Pancreas (tissue), 10 donors: Measurements from ENCODE around the gene SETD4. TPM values are rescaled to one million over a fixed set of nuclear protein-coding genes. Genes with fewer than 3 reads are reported as not detected.
"Not testable (repeated sequence)": the region's sequence is repeated elsewhere in the genome, so short reads cannot be mapped to it uniquely, and the experiment has no call there.

Experiments used
- ATAC-seq, 4 donors: fragments of 200-7000 bp; cut with Tn5 transposase; one replicate each; pipeline versions ENCODE4 v1.8.0 to v1.9.1; 2020; ENCODE audit warnings: mild to moderate bottlenecking in 4 of 4, moderate library complexity in 4 of 4
- DNase-seq, 6 donors: peaks; one replicate each; pipeline ENCODE4 v3.0.0-alpha.2; 2020
- FAIRE-seq: peaks from 2 replicates; lab custom pipeline; 2012; peaks lifted over from hg19 to GRCh38; lab: Jason Lieb, UNC
- H3K27ac ChIP-seq, 4 donors: fragments of 200-600 bp; sonication (generic); 1 replicate in 3 of 4; 2 replicates in 1 of 4; pipeline versions ENCODE4 v1.5.0 to v1.8.0; 2020
- H3K27me3 ChIP-seq, 4 donors: fragments of 200-600 bp; one replicate each; pipeline ENCODE4 v1.8.0; 2021
- H3K36me3 ChIP-seq, 3 donors: fragments of 200-600 bp; sonication (generic) in 1 of 3; one replicate each; pipeline versions ENCODE4 v1.5.0 to v1.8.0; 2020 to 2021
- H3K4me1 ChIP-seq, 3 donors: fragments of 200-600 bp; one replicate each; pipeline ENCODE4 v1.8.0; 2021
- H3K4me3 ChIP-seq, 4 donors: fragments of 200-600 bp; sonication (generic) in 2 of 4; one replicate each; pipeline versions ENCODE4 v1.5.0 to v1.8.0; 2020 to 2021
- H3K9me3 ChIP-seq, 4 donors: fragments of 200-600 bp; one replicate each; pipeline ENCODE4 v1.8.0; 2021
- WGBS, 2 donors: extraction: QIAGEN DNeasy Blood & Tissue Kit; methylation state at CpG; one replicate each; pipeline ENCODE4 v1.1.7; 2013; 5-methylcytosine and 5-hydroxymethylcytosine counted together
- intact Hi-C, 3 donors: fragments of 100-400 bp; cut with DNase I; formaldehyde crosslinking; loops; one replicate each; pipeline versions ENCODE4 v1.11.1 to v1.14.2; 2022
- polyA plus RNA-seq, 2 donors: library from polyadenylated mRNA; stranded (reverse); fragments of 200-250 nt; gene quantifications; one replicate each; pipeline ENCODE4 v1.2.3, GENCODE V29; 2013
- total RNA-seq, 6 donors: library from RNA; stranded (reverse); fragmentation: NEBNext Ultra II Directional in 4 of 6; extraction: Animal tissue kit (Norgen Biotek cat#: 25700) in 4 of 6; gene quantifications; one replicate each; pipeline versions ENCODE4 v1.2.1 to v1.2.4, GENCODE V29; 2021 to 2023
- TF ChIP-seq, protein P1 (sequence below), 4 donors: fragments of 200-600 bp; sonication (generic) in 3 of 4; IDR thresholded peaks; one replicate each; pipeline versions ENCODE4 v1.5.0 to v1.8.0; 2021; ENCODE audit warnings: antibody characterized with exemption in 4 of 4
- donor health status: healthy with polysubstance abuse.
- donor health status: DM: no; HTN: no; CAD: no; lungs with moderate emphysema.
- donor health status: DM: no; HTN: no; CAD: no.
- donor health status: control.
- donor health status: control.
- donor health status: Bipolar disorder and iron deficiency.
- donor health status: DM: yes; HTN: yes; CAD: no.
- donor health status: DM: no; HTN: no; CAD: no.
- donor health status: DM: no; HTN: no; CAD: no.
- donor health status: DM: yes; HTN: yes; CAD: no.

The SETD4 gene
- total and polyA plus RNA-seq, 8 donors, result 5.7 to 16.8 (median 8.7) TPM

DNA sequence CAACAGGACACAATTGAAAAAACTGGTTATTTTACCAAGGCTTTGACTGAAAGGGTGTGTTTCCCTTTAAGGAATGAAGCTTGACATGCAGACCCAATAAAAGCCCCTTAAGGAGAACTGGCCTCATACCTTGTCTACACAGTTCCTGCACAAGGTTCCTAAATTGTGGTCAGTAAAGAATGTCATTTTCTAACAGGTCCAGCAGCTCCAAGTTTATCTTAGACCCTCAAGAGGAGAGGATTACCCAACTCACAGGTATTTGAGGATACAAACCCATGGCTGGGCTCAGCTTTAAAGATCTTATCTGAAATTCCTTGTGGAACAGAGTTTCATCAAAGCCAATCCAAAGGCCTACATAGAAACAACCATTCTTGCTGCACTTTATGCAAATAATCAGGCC, 43.1 kb upstream of the SETD4 start:
- FAIRE-seq (no peak), ATAC-seq (no peak), DNase-seq (no peak)
- Histone ChIP-seq H3K9me3 (no peaks in the 10 kb centered on the region), H3K27me3 (no peaks in the 10 kb centered on the region), H3K4me1 (no peaks in the 10 kb centered on the region), H3K27ac (no peak overlapping the region), H3K36me3 (no peaks in the 10 kb centered on the region), H3K4me3 (no peak overlapping the region)
- intact Hi-C loops, result no loop called here
- TF ChIP-seq, protein P1, sequence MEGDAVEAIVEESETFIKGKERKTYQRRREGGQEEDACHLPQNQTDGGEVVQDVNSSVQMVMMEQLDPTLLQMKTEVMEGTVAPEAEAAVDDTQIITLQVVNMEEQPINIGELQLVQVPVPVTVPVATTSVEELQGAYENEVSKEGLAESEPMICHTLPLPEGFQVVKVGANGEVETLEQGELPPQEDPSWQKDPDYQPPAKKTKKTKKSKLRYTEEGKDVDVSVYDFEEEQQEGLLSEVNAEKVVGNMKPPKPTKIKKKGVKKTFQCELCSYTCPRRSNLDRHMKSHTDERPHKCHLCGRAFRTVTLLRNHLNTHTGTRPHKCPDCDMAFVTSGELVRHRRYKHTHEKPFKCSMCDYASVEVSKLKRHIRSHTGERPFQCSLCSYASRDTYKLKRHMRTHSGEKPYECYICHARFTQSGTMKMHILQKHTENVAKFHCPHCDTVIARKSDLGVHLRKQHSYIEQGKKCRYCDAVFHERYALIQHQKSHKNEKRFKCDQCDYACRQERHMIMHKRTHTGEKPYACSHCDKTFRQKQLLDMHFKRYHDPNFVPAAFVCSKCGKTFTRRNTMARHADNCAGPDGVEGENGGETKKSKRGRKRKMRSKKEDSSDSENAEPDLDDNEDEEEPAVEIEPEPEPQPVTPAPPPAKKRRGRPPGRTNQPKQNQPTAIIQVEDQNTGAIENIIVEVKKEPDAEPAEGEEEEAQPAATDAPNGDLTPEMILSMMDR (IDR thresholded peaks at IDR 0.05), result no peak

- H3K4me1 ChIP-seq, result no peaks in the 10 kb centered on the region
- DNase-seq (no peak), ATAC-seq (no peak), FAIRE-seq (no peak)
- WGBS, 2 donors, result 62 to 66% methylated on average over 6 of the region's 6 CpGs
- no peaks in the 10 kb centered on the region for H3K9me3 ChIP-seq
- TF ChIP-seq, protein P1 (IDR thresholded peaks at IDR 0.05), result no peak
- intact Hi-C loops, result no loop called here
- H3K27me3 ChIP-seq, result no peaks in the 10 kb centered on the region
- no peaks in the 10 kb centered on the region for H3K36me3 ChIP-seq
- H3K27ac ChIP-seq, result no peak overlapping the region
- H3K4me3 ChIP-seq, result no peak overlapping the region
These were observed 40.8 kb upstream of the SETD4 start for GRCh38 chr21:36100971-36101641.

GRCh38 chr21:36099695-36100211, 39.4 kb upstream of the SETD4 start:
- intact Hi-C loops, DNase-seq: not testable (repeated sequence)
- 49 to 59% methylated on average over 12 to 13 of the region's 13 CpGs for WGBS, 2 donors

GRCh38 chr21:36099000-36099399, 38.7 kb upstream of the SETD4 start:
- no peaks in the 10 kb centered on the region for H3K9me3 ChIP-seq
- H3K27me3 ChIP-seq, result no peaks in the 10 kb centered on the region
- H3K4me1 ChIP-seq, result no peaks in the 10 kb centered on the region
- H3K36me3 ChIP-seq, result no peaks in the 10 kb centered on the region
- FAIRE-seq (no peak), DNase-seq (no peak), ATAC-seq (no peak)
- TF ChIP-seq, protein P1 (IDR thresholded peaks at IDR 0.05), result no peak
- H3K4me3 ChIP-seq, result no peak overlapping the region
- intact Hi-C loops, result no loop called here
- H3K27ac ChIP-seq, result no peak overlapping the region
- WGBS, 2 donors, result 70 to 89% methylated on average over 3 of the region's 3 CpGs

More at GRCh38 chr21:36099695-36100211, 39.4 kb upstream of the SETD4 start:
- not testable (repeated sequence) for H3K4me1 ChIP-seq, H3K27me3 ChIP-seq, ATAC-seq, H3K27ac ChIP-seq, H3K4me3 ChIP-seq, H3K9me3 ChIP-seq, H3K36me3 ChIP-seq, FAIRE-seq

DNA sequence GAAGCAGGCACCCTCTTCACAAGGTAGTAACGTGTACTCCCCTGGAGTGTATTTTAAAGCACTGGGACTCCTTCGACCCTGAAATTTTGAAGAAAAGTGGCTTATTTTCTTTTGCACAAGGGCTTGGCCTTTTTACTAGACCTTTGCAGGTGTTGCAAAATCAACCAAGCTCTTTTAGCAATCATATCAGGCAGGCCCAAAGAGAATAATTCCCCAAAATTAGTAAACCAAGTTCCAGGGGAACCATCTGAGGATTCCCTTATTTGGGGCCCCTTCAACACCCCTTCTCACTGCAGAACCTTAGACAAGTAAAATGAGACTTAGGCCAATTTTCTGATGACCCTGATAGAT, 37.8 kb upstream of the SETD4 start:
- DNase-seq (no peak), FAIRE-seq (no peak), ATAC-seq (no peak)
- TF ChIP-seq, protein P1 (IDR thresholded peaks at IDR 0.05), result no peak
- Histone ChIP-seq H3K36me3 (no peaks in the 10 kb centered on the region), H3K27me3 (no peaks in the 10 kb centered on the region), H3K9me3 (no peaks in the 10 kb centered on the region), H3K4me1 (no peaks in the 10 kb centered on the region), H3K27ac (no peak overlapping the region), H3K4me3 (no peak overlapping the region)
- intact Hi-C loops, result no loop called here
- 53 to 54% methylated on average over 2 of the region's 2 CpGs for WGBS, 2 donors
